H1 (cell line): ENCODE data around the gene ST6GALNAC4.

ENCODE experiments used
- BCL11A ChIP-seq, 2 experiments: IDR thresholded peaks; one replicate each; pipeline ENCODE4 v1.6.1; 2011; ENCODE audit warnings: low read depth in 2 of 2, low read length in 2 of 2, mild to moderate bottlenecking in 2 of 2
- CHD1 ChIP-seq: IDR thresholded peaks from 2 replicates; pipeline ENCODE4 v1.6.1; 2012; ENCODE audit warnings: low read depth, low read length, improper control_type of control experiment
- CREB1 ChIP-seq: IDR thresholded peaks from 2 replicates; pipeline ENCODE4 v1.6.1; 2012; ENCODE audit warnings: inconsistent platforms
- CTCF ChIP-seq, 3 experiments: IDR thresholded peaks; 1 replicate in 2 of 3; 2 replicates in 1 of 3; pipeline versions ENCODE4 v1.5.1 to v1.6.1; 2011; ENCODE audit warnings: low read length in 3 of 3, mild to moderate bottlenecking in 3 of 3, inconsistent platforms in 2 of 3, low read depth in 1 of 3, moderate library complexity in 1 of 3; ENCODE audit not compliant: insufficient read depth in 1 of 3; ENCODE audit errors: control extremely low read depth in 1 of 3
- EP300 ChIP-seq, 2 experiments: IDR thresholded peaks; 1 replicate in 1 of 2; 2 replicates in 1 of 2; pipeline ENCODE4 v1.6.1; 2011 to 2012; ENCODE audit warnings: low read depth in 2 of 2, low read length in 2 of 2, mild to moderate bottlenecking in 2 of 2, borderline replicate concordance in 1 of 2, inconsistent platforms in 1 of 2, moderate library complexity in 1 of 2
- EZH2 ChIP-seq: fragments of 200-600 bp; sonication (generic); IDR thresholded peaks from 2 replicates; pipeline ENCODE4 v1.7.1; 2012; ENCODE audit warnings: low read depth, mild to moderate bottlenecking, moderate library complexity, low read length, inconsistent platforms; ENCODE audit not compliant: severe bottlenecking
- KDM1A ChIP-seq: fragments of 200-600, 300-600 bp; sonication (generic); IDR thresholded peaks from 2 replicates; pipeline ENCODE4 v1.7.1; 2016; ENCODE audit warnings: mild to moderate bottlenecking, low read length, borderline replicate concordance
- NRF1 ChIP-seq: IDR thresholded peaks from 2 replicates; pipeline ENCODE4 v1.6.1; 2011; ENCODE audit warnings: mild to moderate bottlenecking, low read depth, low read length, improper control_type of control experiment
- POLR2A ChIP-seq, 2 experiments: IDR thresholded peaks; 1 replicate in 1 of 2; 2 replicates in 1 of 2; pipeline ENCODE4 v1.6.1; 2011; ENCODE audit warnings: low read depth in 2 of 2, low read length in 2 of 2, mild to moderate bottlenecking in 2 of 2; ENCODE audit errors: control extremely low read depth in 1 of 2
- RBBP5 ChIP-seq: IDR thresholded peaks from 2 replicates; pipeline ENCODE4 v1.7.1; 2012; ENCODE audit warnings: low read depth, mild to moderate bottlenecking, inconsistent platforms, low read length, moderate library complexity, borderline replicate concordance
- SIN3A ChIP-seq, 2 experiments: IDR thresholded peaks in 1 of 2; conservative IDR thresholded peaks in 1 of 2; 2 replicates each; pipeline ENCODE4 v1.6.1; 2011 to 2012; ENCODE audit warnings: low read length in 2 of 2, improper control_type of control experiment in 1 of 2, low read depth in 1 of 2, mild to moderate bottlenecking in 1 of 2
- TAF1 ChIP-seq: IDR thresholded peaks from 2 replicates; pipeline ENCODE4 v1.6.1; 2011; ENCODE audit warnings: mild to moderate bottlenecking, low read depth, low read length
- YY1 ChIP-seq: IDR thresholded peaks from 2 replicates; pipeline ENCODE4 v1.6.1; 2011; ENCODE audit warnings: low read depth, mild to moderate bottlenecking, low read length
- ZNF274 ChIP-seq: IDR thresholded peaks from 2 replicates; pipeline ENCODE4 v1.7.0; 2012; ENCODE audit warnings: low read length, borderline replicate concordance; ENCODE audit errors: extremely low read depth

GRCh38 chr9:127961613-127962155, 44.8 kb upstream of the ST6GALNAC4 start:
- TF ChIP-seq EZH2 (no peak), EP300 (IDR thresholded peaks at IDR 0.05; ENCODE audit: borderline replicate concordance in 1 of 2, low read depth in 2 of 2, low read length in 2 of 2) (no peak), CTCF (IDR thresholded peaks at IDR 0.05; ENCODE audit: control extremely low read depth in 1 of 3, insufficient read depth in 1 of 3, low read depth in 1 of 3, low read length in 3 of 3) (no peak), NRF1 (no peak), BCL11A (IDR thresholded peaks at IDR 0.05; ENCODE audit: low read depth in 2 of 2, low read length in 2 of 2) (no peak), CHD1 (no peak), KDM1A (peak; percentile 76; the same call in 1 of the 2 replicates), SIN3A (conservative IDR thresholded peaks at IDR 0.05 in 1 of 2, IDR thresholded peaks at IDR 0.05 in 1 of 2; ENCODE audit: low read depth in 1 of 2, low read length in 2 of 2) (no peak), CREB1 (no peak), POLR2A (IDR thresholded peaks at IDR 0.05; ENCODE audit: control extremely low read depth in 1 of 2, low read depth in 2 of 2, low read length in 2 of 2) (no peak), YY1 (no peak), ZNF274 (no peak), RBBP5 (no peak), TAF1 (no peak)
